Caco-2 (cell line): Measurements from ENCODE around the gene YBEY. TPM values are rescaled to one million over a fixed set of nuclear protein-coding genes. Genes with fewer than 3 reads are reported as not detected.
A peak's percentile ranks its signal among the peaks of the same experiment; 100 is the strongest.

Experiments used
- BruUV-seq: library from RNA; stranded (reverse); fragments of 400-500 nt; replicated peaks from 2 replicates; lab custom pipeline; 2021; lab: Mats Ljungman, UMichigan
- CTCF ChIA-PET: fragments of 300-600 bp; sonication (Branson Sonifier 250); formaldehyde crosslinking; loops from one replicate; lab custom pipeline; 2022; ENCODE audit warnings: antibody characterized with exemption; lab: Charles Lee
- POLR2A ChIA-PET: fragments of 300-600 bp; sonication (Branson Sonifier 250); formaldehyde crosslinking; loops from one replicate; lab custom pipeline; 2022; ENCODE audit warnings: antibody characterized with exemption; lab: Charles Lee
- DNase-seq, 2 experiments: peaks; one replicate each; pipeline versions ENCODE4 v3.0.0 to v3.0.0-alpha.2; 2020 to 2022
- H3K27me3 ChIP-seq: replicated peaks from 2 replicates; pipeline ENCODE4 v1.6.0; 2011; ENCODE audit warnings: low read length; ENCODE audit not compliant: control insufficient read depth, insufficient read depth
- H3K36me3 ChIP-seq: 2 replicates; pipeline ENCODE4 v1.5.1; 2011; ENCODE audit warnings: low read length; ENCODE audit not compliant: control insufficient read depth, insufficient read depth
- H3K4me1 ChIP-seq: fragments of 250-450 bp; sonication (Bioruptor Pico); 2 replicates; pipeline ENCODE4 v1.5.1; 2020; ENCODE audit warnings: mild to moderate bottlenecking
- H3K4me3 ChIP-seq: 2 replicates; pipeline ENCODE4 v1.5.1; 2011; ENCODE audit warnings: low read depth, mild to moderate bottlenecking, control low read depth, low read length
- H3K9me3 ChIP-seq: fragments of 250-450 bp; sonication (Bioruptor Pico); 2 replicates; pipeline ENCODE4 v1.5.1; 2020; ENCODE audit warnings: mild to moderate bottlenecking, moderate library complexity
- H3K27ac Mint-ChIP-seq: one replicate; pipeline ENCODE4 v1.8.0; 2022; ENCODE audit warnings: mixed read lengths; ENCODE audit not compliant: unreplicated experiment
- H3K27me3 Mint-ChIP-seq: one replicate; pipeline ENCODE4 v1.8.0; 2022; ENCODE audit warnings: mixed read lengths; ENCODE audit not compliant: insufficient read depth, unreplicated experiment
- H3K36me3 Mint-ChIP-seq: one replicate; pipeline ENCODE4 v1.8.0; 2022; ENCODE audit warnings: mild to moderate bottlenecking, mixed read lengths; ENCODE audit not compliant: insufficient read depth, unreplicated experiment
- H3K4me1 Mint-ChIP-seq: one replicate; pipeline ENCODE4 v1.8.0; 2022; ENCODE audit warnings: low read depth, mixed read lengths; ENCODE audit not compliant: unreplicated experiment
- H3K4me3 Mint-ChIP-seq: one replicate; pipeline ENCODE4 v1.8.0; 2022; ENCODE audit warnings: mild to moderate bottlenecking, moderate library complexity, mixed read lengths; ENCODE audit not compliant: unreplicated experiment
- H3K9me3 Mint-ChIP-seq: one replicate; pipeline ENCODE4 v1.8.0; 2022; ENCODE audit warnings: mixed read lengths; ENCODE audit not compliant: unreplicated experiment
- intact Hi-C: fragments of 100-400 bp; cut with micrococcal nuclease; formaldehyde crosslinking; loops from one replicate; pipeline ENCODE4 v1.10.0; 2022; ENCODE audit not compliant: unreplicated experiment
- total RNA-seq: library from RNA; stranded (reverse); gene quantifications from 2 replicates; pipeline ENCODE4 v1.2.3, GENCODE V29; 2022
- TF ChIP-seq, protein P1 (sequence below), 2 experiments: fragments of 200-600 bp in 1 of 2; IDR thresholded peaks; 1 replicate in 1 of 2; 2 replicates in 1 of 2; pipeline versions ENCODE4 v1.5.1 to v1.8.0; 2011 to 2022; ENCODE audit warnings: antibody characterized with exemption in 1 of 2, control low read depth in 1 of 2, inconsistent platforms in 1 of 2, low read depth in 1 of 2, low read length in 1 of 2, mild to moderate bottlenecking in 1 of 2, moderate library complexity in 1 of 2; ENCODE audit not compliant: insufficient read depth in 1 of 2, severe bottlenecking in 1 of 2, unreplicated experiment in 1 of 2

YBEY gene
- total RNA-seq, 1 experiment from 2014 or later, result 10.6 TPM

DNA sequence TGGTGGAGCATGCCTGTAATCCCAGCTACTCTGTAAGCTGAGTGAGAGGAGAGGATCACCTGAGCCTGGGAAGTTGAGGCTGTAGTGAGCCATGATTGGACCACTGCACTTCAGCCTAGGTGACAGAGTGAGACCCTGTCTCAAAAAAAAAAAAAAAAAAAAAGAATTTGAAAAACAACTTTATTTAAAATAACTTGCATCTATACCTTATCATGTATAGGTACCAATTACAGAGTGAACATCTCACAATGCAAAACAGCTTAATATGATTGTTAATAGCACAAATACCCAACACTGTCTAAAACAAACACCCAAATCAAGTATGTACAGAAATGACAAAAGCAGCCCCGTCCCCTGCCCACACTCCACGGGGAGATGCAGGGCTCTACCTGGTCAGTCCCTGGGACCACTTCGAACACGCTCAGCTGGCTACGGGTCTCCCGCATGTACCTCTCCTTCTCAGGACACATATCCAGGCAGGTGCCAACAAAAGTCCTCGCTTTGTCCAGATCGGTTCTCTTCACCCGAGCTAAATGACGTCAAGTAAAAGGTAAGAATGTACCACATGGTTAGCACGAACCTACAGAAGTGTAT is 11.2 kb upstream of the YBEY start:
- Histone ChIP-seq H3K9me3 (no peaks in the 10 kb centered on the region), H3K4me3 (no peak overlapping the region), H3K27me3 (no peaks in the 10 kb centered on the region), H3K36me3 (no peaks in the 10 kb centered on the region; the same call in 1 of the 2 replicates), H3K4me1 (no peaks in the 10 kb centered on the region)
- Mint-ChIP-seq H3K4me3 (no peak overlapping the region), H3K36me3 (peaks cover 80% of the 10 kb centered on the region), H3K9me3 (no peaks in the 10 kb centered on the region), H3K27ac (no peak overlapping the region), H3K4me1 (no peaks in the 10 kb centered on the region), H3K27me3 (no peaks in the 10 kb centered on the region)
- CTCF ChIA-PET, result no interaction called here
- POLR2A ChIA-PET, result no interaction called here
- DNase-seq, result no peak
- intact Hi-C loops, result no loop called here
- TF ChIP-seq, protein P1, sequence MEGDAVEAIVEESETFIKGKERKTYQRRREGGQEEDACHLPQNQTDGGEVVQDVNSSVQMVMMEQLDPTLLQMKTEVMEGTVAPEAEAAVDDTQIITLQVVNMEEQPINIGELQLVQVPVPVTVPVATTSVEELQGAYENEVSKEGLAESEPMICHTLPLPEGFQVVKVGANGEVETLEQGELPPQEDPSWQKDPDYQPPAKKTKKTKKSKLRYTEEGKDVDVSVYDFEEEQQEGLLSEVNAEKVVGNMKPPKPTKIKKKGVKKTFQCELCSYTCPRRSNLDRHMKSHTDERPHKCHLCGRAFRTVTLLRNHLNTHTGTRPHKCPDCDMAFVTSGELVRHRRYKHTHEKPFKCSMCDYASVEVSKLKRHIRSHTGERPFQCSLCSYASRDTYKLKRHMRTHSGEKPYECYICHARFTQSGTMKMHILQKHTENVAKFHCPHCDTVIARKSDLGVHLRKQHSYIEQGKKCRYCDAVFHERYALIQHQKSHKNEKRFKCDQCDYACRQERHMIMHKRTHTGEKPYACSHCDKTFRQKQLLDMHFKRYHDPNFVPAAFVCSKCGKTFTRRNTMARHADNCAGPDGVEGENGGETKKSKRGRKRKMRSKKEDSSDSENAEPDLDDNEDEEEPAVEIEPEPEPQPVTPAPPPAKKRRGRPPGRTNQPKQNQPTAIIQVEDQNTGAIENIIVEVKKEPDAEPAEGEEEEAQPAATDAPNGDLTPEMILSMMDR (IDR thresholded peaks at IDR 0.05; ENCODE audit: insufficient read depth in 1 of 2, low read depth in 1 of 2, low read length in 1 of 2, severe bottlenecking in 1 of 2, unreplicated experiment in 1 of 2), result no peak
- BruUV-seq, result no TSS peak

DNA sequence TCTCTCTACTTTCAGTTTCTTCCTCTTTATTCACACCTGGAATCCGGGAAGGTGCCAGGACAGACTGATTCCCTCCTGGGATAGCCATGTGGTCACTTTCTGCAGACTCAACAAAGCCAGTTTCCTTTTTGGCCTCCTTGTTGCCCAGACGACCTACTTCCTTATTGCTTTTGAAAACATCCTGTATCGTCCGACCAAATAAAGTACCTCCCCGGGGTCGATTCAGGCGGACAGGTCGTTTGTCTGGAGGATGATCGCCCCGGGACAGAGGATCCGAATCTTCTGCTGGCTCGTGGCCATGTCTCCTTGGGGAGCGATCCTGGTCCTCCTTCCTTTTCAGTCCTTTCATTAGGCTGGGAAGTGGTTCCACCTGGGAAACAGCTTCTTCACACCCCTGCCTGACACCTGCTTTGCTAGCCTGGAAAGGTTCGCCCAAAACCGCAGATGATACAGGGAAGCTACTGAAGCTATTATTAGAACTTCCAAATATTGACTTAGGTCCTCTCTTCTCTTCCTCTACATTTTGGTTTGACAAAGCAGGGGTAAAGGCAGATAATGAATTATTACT is 2.0 kb upstream of the YBEY start:
- H3K9me3 Mint-ChIP-seq, result no peaks in the 10 kb centered on the region
- peak overlapping the region; percentile 88 for H3K4me3 Mint-ChIP-seq
- peaks cover 7% of the 10 kb centered on the region for H3K4me1 Mint-ChIP-seq
- Histone ChIP-seq H3K36me3 (no peaks in the 10 kb centered on the region), H3K27me3 (no peaks in the 10 kb centered on the region), H3K4me1 (peaks cover 12% of the 10 kb centered on the region), H3K4me3 (no peak overlapping the region), H3K9me3 (no peaks in the 10 kb centered on the region)
- no TSS peak for BruUV-seq
- ChIA-PET POLR2A (interaction anchor here (0.8 kb wide), 1 partner anchor 35 kb away, joined by 4 read pairs; no protein-coding TSS in a partner anchor), CTCF (interaction anchor here (2.2 kb wide), 1 partner anchor 41 kb away, joined by 8 read pairs; no protein-coding TSS in a partner anchor)
- H3K27me3 Mint-ChIP-seq, result no peaks in the 10 kb centered on the region
- no peak overlapping the region for H3K27ac Mint-ChIP-seq
- intact Hi-C loops, result no loop called here
- TF ChIP-seq, protein P1 (IDR thresholded peaks at IDR 0.05; ENCODE audit: insufficient read depth in 1 of 2, low read depth in 1 of 2, low read length in 1 of 2, severe bottlenecking in 1 of 2, unreplicated experiment in 1 of 2), result no peak
- DNase-seq, result no peak
- peaks cover 46% of the 10 kb centered on the region for H3K36me3 Mint-ChIP-seq

DNA sequence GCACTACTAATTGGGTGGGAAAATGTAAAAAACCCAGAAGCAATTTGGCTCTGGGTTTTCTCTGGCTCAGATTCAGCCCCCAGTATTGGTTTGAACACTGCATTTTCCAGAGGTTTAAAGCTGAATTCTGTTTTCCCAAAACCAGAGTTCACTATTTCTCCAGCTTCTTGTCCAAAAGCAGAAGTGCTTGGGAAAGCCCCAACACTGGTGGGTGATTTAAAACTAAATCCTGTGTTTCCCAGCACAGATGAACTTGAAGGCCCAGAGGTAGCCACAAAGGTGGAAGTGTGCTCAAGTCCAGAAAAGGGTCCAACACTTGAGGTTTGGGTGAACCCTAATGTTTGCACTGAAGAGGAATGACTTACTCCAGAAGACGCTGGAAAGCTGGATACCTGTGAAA is 1.4 kb upstream of the YBEY start:
- ChIA-PET CTCF (interaction anchor here (2.2 kb wide), 1 partner anchor 41 kb away, joined by 8 read pairs; no protein-coding TSS in a partner anchor), POLR2A (interaction anchor here (0.8 kb wide), 1 partner anchor 34 kb away, joined by 4 read pairs; no protein-coding TSS in a partner anchor)
- TF ChIP-seq, protein P1 (IDR thresholded peaks at IDR 0.05; ENCODE audit: insufficient read depth in 1 of 2, low read depth in 1 of 2, low read length in 1 of 2, severe bottlenecking in 1 of 2, unreplicated experiment in 1 of 2), result no peak
- no TSS peak for BruUV-seq
- Mint-ChIP-seq H3K27me3 (no peaks in the 10 kb centered on the region), H3K4me1 (peaks cover 7% of the 10 kb centered on the region), H3K27ac (peak overlapping the region; percentile 82), H3K9me3 (no peaks in the 10 kb centered on the region), H3K36me3 (peaks cover 42% of the 10 kb centered on the region), H3K4me3 (peak overlapping the region; percentile 88)
- intact Hi-C loops, result no loop called here
- no peaks in the 10 kb centered on the region for H3K9me3 ChIP-seq
- H3K36me3 ChIP-seq, result no peaks in the 10 kb centered on the region
- no peak for DNase-seq
- peak overlapping the region; percentile 68 for H3K4me3 ChIP-seq
- peaks cover 12% of the 10 kb centered on the region for H3K4me1 ChIP-seq
- H3K27me3 ChIP-seq, result no peaks in the 10 kb centered on the region
